ENCODE results near the gene PRDM16. TPM values are rescaled to one million over a fixed set of nuclear protein-coding genes. Genes with fewer than 3 reads are reported as not detected.

Gene PRDM16
- total and polyA plus RNA-seq, 2 of the 4 experiments (the other 2 are of a cell fraction) = 0.02 TPM; not detected in 1

DNA sequence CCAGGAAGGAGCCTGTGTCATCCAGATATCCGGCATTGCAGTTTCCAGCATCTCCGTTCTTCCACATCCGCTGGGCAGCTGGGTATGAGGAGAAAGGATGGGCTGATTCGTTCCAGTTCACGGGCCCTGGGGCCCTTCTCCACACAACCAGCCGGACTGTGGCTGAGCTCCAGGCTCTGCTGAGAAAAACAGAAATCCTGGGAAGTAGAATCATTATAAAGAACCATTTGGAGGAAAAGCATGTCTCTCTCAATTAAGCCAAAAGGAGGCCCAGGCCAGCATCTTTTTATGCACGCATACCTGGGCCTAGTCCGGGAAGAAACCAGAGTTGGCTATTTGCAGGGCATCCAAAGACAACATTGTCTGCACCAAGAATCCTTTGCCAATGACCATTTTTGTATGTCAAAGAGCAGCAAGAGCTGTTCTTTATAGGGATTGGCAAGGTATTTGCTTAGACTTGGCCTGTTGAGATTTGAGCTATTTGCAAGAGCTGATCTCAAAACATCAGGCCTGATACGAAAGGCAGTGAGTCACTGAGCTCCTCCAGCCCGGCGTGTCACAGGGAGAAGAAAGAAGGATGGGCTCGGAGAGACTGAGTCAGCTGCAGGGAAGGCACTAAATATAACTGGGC, 300.6 kb downstream of the PRDM16 start:
- H3K23ac ChIP-seq (ENCODE audit: low read depth, low read length) = no peak overlapping the region
- no peak overlapping the region for H2AFZ ChIP-seq (replicated peaks; ENCODE audit: low read length, poor library complexity)
- H2BK120ac ChIP-seq (ENCODE audit: low read depth, low read length) = no peak overlapping the region
- H2BK5ac ChIP-seq (ENCODE audit: low read depth, low read length, poor library complexity, severe bottlenecking) = no peak overlapping the region
- H3K4me3 ChIP-seq (ENCODE audit: insufficient read depth, low read depth, low read length) = no peak overlapping the region
- H2BK20ac ChIP-seq (ENCODE audit: low read depth, low read length) = no peak overlapping the region
- no peak for TF ChIP-seq CEBPB (IDR thresholded peaks at IDR 0.05; ENCODE audit: low read depth, low read length)
- TF ChIP-seq FOS (IDR thresholded peaks at IDR 0.05; ENCODE audit: low read depth, low read length) = 0 out of 2 replicates have a peak, but pooled peaks have one; percentile 32
- H3K4me2 ChIP-seq (ENCODE audit: low read depth, low read length) = no peak overlapping the region
- H3K27me3 ChIP-seq (ENCODE audit: control insufficient read depth, insufficient read depth, low read length) = peaks cover 17% of the 10 kb centered on the region
- no peak overlapping the region for H3K27ac ChIP-seq (ENCODE audit: insufficient read depth, low read length)
- ATAC-seq (ENCODE audit: low read depth) (peak; percentile 90), DNase-seq (peak; percentile 78)
- no peaks in the 10 kb centered on the region for H4K20me1 ChIP-seq (ENCODE audit: insufficient read depth, low read length)
- H3K4me1 ChIP-seq (ENCODE audit: control insufficient read depth, insufficient read depth, low read length) = peaks cover 1% of the 10 kb centered on the region; the same call in 1 of the 2 replicates
- BruUV-seq (replicated peaks) = no TSS peak
- no peak overlapping the region for H2AK9ac ChIP-seq (replicated peaks; ENCODE audit: low read depth, low read length, poor library complexity)
- CTCF ChIA-PET = no interaction called here
- H3K36me3 ChIP-seq (ENCODE audit: control insufficient read depth, insufficient read depth, low read length) = no peaks in the 10 kb centered on the region
- no peak overlapping the region for H3K9ac ChIP-seq (ENCODE audit: low read depth, low read length)
- H3K14ac ChIP-seq (replicated peaks; ENCODE audit: low read depth, low read length) = no peak overlapping the region
- no peaks in the 10 kb centered on the region for H3K9me3 ChIP-seq (ENCODE audit: control insufficient read depth, insufficient read depth, low read length)
- no peak overlapping the region for H2BK15ac ChIP-seq (ENCODE audit: low read depth, low read length)
- no peak overlapping the region for H3K4ac ChIP-seq (ENCODE audit: low read depth, low read length)
- H3K56ac ChIP-seq (ENCODE audit: extremely low read depth, insufficient read depth, low read length) = no peak overlapping the region
- H4K8ac ChIP-seq (ENCODE audit: low read depth in 2 of 2, low read length in 2 of 2) = no peak overlapping the region
- H4K91ac ChIP-seq (ENCODE audit: insufficient read depth, low read depth, low read length) = no peak overlapping the region
- no peak overlapping the region for H4K5ac ChIP-seq (ENCODE audit: low read depth, low read length)
- no peak overlapping the region for H3K18ac ChIP-seq (ENCODE audit: low read depth, low read length)
- WGBS, 2 experiments (ENCODE audit: extremely low coverage in 2 of 2, insufficient read length in 1 of 2) = 55% methylated on average over 3 of the region's 12 CpGs; no CpG with 5 or more reads in 1 of the 2 experiments
- no peak overlapping the region for H2AK5ac ChIP-seq (ENCODE audit: low read depth, low read length)
- no peaks in the 10 kb centered on the region for H3K9me1 ChIP-seq (ENCODE audit: insufficient read depth, low read length)
- in situ Hi-C loops (cut with MboI; ENCODE audit: low sequenced_read_pairs) (no loop called here), intact Hi-C loops (cut with micrococcal nuclease) (no loop called here), dilution Hi-C loops (cut with HindIII; ENCODE audit: low sequenced_read_pairs, unreplicated experiment) (no loop called here)
- POLR2A ChIA-PET (ENCODE audit: unreplicated experiment) = no interaction called here
- H3K79me1 ChIP-seq (ENCODE audit: low read depth in 1 of 2, low read length in 2 of 2) = no peaks in the 10 kb centered on the region
